ENCODE measurements around the gene CFH.
"Not testable (repeated sequence)": the region's sequence is repeated elsewhere in the genome, so short reads cannot be mapped to it uniquely, and the experiment has no call there.

The CFH gene

GRCh38 chr1:196701144-196701543, 49.3 kb downstream of the CFH start:
- no peak for DNase-seq (ENCODE audit: low spot score)
- no peak for TF ChIP-seq CTCF (IDR thresholded peaks at IDR 0.05)
- no peak overlapping the region for H3K27ac ChIP-seq
- no peak overlapping the region for H3K4me3 ChIP-seq

GRCh38 chr1:196709892-196710291, 58.0 kb downstream of the CFH start:
- not testable (repeated sequence) for H3K27ac ChIP-seq; H3K4me3 ChIP-seq; DNase-seq (ENCODE audit: low spot score)

- no peak for TF ChIP-seq CTCF (IDR thresholded peaks at IDR 0.05)
- Histone ChIP-seq H3K4me3 (no peak overlapping the region), H3K27ac (no peak overlapping the region)
- DNase-seq (ENCODE audit: low spot score): no peak
Measured at GRCh38 chr1:196717868-196718267, 66.0 kb downstream of the CFH start.

- TF ChIP-seq CTCF (IDR thresholded peaks at IDR 0.05): no peak
- no peak overlapping the region for H3K27ac ChIP-seq
- DNase-seq (ENCODE audit: low spot score): no peak
- H3K4me3 ChIP-seq: no peak overlapping the region
Measured at GRCh38 chr1:196723325-196724185, 71.7 kb downstream of the CFH start.

GRCh38 chr1:196732526-196732925, 80.7 kb downstream of the CFH start:
- TF ChIP-seq CTCF (IDR thresholded peaks at IDR 0.05): no peak
- Histone ChIP-seq H3K4me3 (no peak overlapping the region), H3K27ac (no peak overlapping the region)
- DNase-seq (ENCODE audit: low spot score): no peak

GRCh38 chr1:196733091-196733970, 81.5 kb downstream of the CFH start:
- no peak for DNase-seq (ENCODE audit: low spot score)
- Histone ChIP-seq H3K27ac (no peak overlapping the region), H3K4me3 (no peak overlapping the region)
- no peak for TF ChIP-seq CTCF (IDR thresholded peaks at IDR 0.05)

GRCh38 chr1:196734006-196734405, 82.2 kb downstream of the CFH start:
- Histone ChIP-seq H3K27ac (no peak overlapping the region), H3K4me3 (no peak overlapping the region)
- no peak for DNase-seq (ENCODE audit: low spot score)
- no peak for TF ChIP-seq CTCF (IDR thresholded peaks at IDR 0.05)
